Uterus (tissue), 4 donors: Measurements from ENCODE around the gene ZNF24. TPM values are rescaled to one million over a fixed set of nuclear protein-coding genes. Genes with fewer than 3 reads are reported as not detected.

Experiments
- DNase-seq, 2 donors: peaks; one replicate each; pipeline ENCODE4 v3.0.0-alpha.2; 2019 to 2020
- H3K27ac ChIP-seq, 2 donors: fragments of 200-600 bp; sonication (generic); 1 replicate in 1 of 2; 2 replicates in 1 of 2; pipeline ENCODE4 v1.5.1; 2016 to 2018
- H3K27me3 ChIP-seq, 2 donors: fragments of 200-600 bp; sonication (generic); one replicate each; pipeline ENCODE4 v1.5.1; 2018 to 2019; ENCODE audit warnings: control low read depth in 1 of 2
- H3K36me3 ChIP-seq, 2 donors: fragments of 200-600 bp; sonication (generic); one replicate each; pipeline ENCODE4 v1.5.1; 2019; ENCODE audit warnings: control low read depth in 1 of 2
- H3K4me1 ChIP-seq, 2 donors: fragments of 200-600 bp; sonication (generic); one replicate each; pipeline ENCODE4 v1.5.1; 2018 to 2019; ENCODE audit warnings: control low read depth in 1 of 2
- H3K4me3 ChIP-seq, 2 donors: fragments of 200-600 bp; sonication (generic); 1 replicate in 1 of 2; 2 replicates in 1 of 2; pipeline ENCODE4 v1.5.1; 2018 to 2019; ENCODE audit warnings: mild to moderate bottlenecking in 1 of 2
- H3K9me3 ChIP-seq, 2 donors: fragments of 200-600 bp; sonication (generic); one replicate each; pipeline ENCODE4 v1.5.1; 2019; ENCODE audit warnings: control low read depth in 1 of 2
- POLR2A ChIP-seq, 2 donors: fragments of 450-650 bp; IDR thresholded peaks; one replicate each; pipeline ENCODE4 v1.6.1; 2016; ENCODE audit warnings: antibody characterized with exemption in 2 of 2, mild to moderate bottlenecking in 1 of 2, moderate library complexity in 1 of 2
- intact Hi-C: fragments of 100-400 bp; cut with DNase I; formaldehyde crosslinking; loops from one replicate; pipeline ENCODE4 v1.15.1; 2023; ENCODE audit warnings: low total_unique reads
- total RNA-seq, 4 donors: library from RNA; depleted of rRNA in 3 of 4; stranded (reverse); fragments of >200 nt in 3 of 4; gene quantifications; one replicate each; pipeline versions ENCODE4 v1.1.0 to v1.2.4, GENCODE V29; 2014 to 2023
- TF ChIP-seq, protein P1 (sequence below), 4 experiments: fragments of 200-600 bp in 2 of 4; fragments of 450-650 bp in 2 of 4; sonication (generic) in 2 of 4; IDR thresholded peaks; one replicate each; pipeline ENCODE4 v1.5.1; 2016 to 2019; ENCODE audit warnings: antibody characterized with exemption in 4 of 4, mild to moderate bottlenecking in 2 of 4, moderate library complexity in 1 of 4
- donor health status: DM: yes; HTN: yes; CAD: no.

Gene ZNF24
- total RNA-seq, 4 donors from 2014 or later, result 22.0 to 86.7 (median 42.8) TPM

DNA sequence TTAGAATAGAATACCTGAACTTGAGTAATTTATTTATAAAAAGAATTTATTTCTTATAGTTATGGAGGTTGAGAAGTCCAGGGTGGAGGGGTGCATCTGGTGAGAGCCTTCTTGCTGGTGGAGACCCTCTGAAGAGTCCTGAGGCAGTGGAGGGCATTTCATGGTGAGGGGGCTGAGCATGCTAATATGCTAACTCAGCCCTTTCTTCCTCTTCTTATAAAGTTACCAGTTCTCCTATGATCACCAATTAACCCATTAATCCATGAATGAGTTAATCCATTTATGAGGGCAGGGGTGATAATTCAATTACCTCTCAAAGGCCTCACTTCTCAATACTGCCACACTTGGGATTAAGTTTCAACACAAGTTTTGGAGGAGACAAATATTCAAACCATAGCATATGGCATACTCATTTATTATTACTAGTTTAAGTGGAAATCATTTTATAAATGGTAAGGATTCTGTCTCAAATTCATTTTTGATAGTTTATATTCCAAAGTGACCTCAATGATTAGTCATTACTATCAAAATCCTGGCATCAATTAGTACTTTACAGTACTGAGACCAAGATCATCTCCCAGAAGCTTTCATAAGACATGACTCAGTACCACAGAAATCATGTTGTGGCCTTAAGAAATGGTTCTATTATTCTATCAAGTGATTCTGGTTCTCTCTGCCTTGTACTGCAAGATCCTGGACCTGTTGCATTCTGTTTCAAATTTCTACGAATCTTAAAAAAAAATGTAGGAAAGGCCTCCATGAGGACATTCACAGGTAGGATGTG lies 27.4 kb upstream of the ZNF24 start:
- intact Hi-C loops, result no loop called here
- H3K4me1 ChIP-seq, result no peaks in the 10 kb centered on the region
- no peak overlapping the region for H3K27ac ChIP-seq
- no peak for DNase-seq
- no peak overlapping the region for H3K4me3 ChIP-seq
- H3K36me3 ChIP-seq, result no peaks in the 10 kb centered on the region
- no peaks in the 10 kb centered on the region for H3K9me3 ChIP-seq
- H3K27me3 ChIP-seq, result no peaks in the 10 kb centered on the region
- TF ChIP-seq, protein P1, sequence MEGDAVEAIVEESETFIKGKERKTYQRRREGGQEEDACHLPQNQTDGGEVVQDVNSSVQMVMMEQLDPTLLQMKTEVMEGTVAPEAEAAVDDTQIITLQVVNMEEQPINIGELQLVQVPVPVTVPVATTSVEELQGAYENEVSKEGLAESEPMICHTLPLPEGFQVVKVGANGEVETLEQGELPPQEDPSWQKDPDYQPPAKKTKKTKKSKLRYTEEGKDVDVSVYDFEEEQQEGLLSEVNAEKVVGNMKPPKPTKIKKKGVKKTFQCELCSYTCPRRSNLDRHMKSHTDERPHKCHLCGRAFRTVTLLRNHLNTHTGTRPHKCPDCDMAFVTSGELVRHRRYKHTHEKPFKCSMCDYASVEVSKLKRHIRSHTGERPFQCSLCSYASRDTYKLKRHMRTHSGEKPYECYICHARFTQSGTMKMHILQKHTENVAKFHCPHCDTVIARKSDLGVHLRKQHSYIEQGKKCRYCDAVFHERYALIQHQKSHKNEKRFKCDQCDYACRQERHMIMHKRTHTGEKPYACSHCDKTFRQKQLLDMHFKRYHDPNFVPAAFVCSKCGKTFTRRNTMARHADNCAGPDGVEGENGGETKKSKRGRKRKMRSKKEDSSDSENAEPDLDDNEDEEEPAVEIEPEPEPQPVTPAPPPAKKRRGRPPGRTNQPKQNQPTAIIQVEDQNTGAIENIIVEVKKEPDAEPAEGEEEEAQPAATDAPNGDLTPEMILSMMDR (IDR thresholded peaks at IDR 0.05), result no peak
- no peak for TF ChIP-seq POLR2A (IDR thresholded peaks at IDR 0.05)

DNA sequence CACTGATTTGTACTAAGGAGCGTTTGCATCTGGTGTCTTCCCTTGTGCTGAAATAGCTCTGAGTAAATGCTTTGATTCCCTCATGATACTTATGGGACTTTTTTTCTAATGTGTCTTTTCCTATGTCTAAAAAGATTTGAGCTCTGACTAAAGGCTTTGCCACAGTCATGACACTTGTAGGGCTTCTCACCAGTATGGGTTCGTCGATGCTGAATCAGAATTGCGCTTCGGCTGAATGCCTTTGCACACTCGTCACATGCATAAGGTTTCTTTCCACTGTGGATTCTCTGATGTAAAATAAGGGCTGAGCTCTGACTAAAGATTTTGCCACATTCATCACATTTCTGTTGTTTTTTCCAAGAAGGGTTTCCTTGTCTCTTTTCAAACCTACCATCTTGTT lies 24.9 kb upstream of the ZNF24 start:
- H3K36me3 ChIP-seq, result no peaks in the 10 kb centered on the region
- H3K27me3 ChIP-seq, result no peaks in the 10 kb centered on the region
- no peak for TF ChIP-seq POLR2A (IDR thresholded peaks at IDR 0.05)
- TF ChIP-seq, protein P1 (IDR thresholded peaks at IDR 0.05), result no peak
- no peaks in the 10 kb centered on the region for H3K9me3 ChIP-seq
- intact Hi-C loops, result no loop called here
- no peak overlapping the region for H3K4me3 ChIP-seq
- H3K4me1 ChIP-seq, result no peaks in the 10 kb centered on the region
- no peak overlapping the region for H3K27ac ChIP-seq
- no peak for DNase-seq

DNA sequence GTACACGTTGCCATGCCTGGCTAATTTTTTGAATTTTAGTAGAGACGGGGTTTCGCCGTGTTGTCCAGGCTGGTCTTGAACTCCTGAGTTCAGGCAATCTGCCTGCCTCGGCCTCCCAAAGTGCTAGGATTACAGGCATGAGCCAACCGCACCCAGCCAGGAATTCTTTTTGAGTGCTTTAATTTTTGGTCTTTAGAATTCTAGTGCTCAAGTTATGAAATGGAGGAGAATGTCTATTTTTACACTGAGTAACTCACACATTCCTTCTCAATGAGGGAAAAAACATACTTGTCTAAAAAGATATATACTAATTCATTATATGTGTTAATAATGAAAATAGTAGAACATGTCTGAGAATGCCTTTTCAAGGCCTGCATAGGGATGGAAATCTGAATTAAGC lies 24.4 kb upstream of the ZNF24 start:
- TF ChIP-seq POLR2A (IDR thresholded peaks at IDR 0.05), result no peak
- TF ChIP-seq, protein P1 (IDR thresholded peaks at IDR 0.05), result no peak
- H3K4me3 ChIP-seq, result no peak overlapping the region
- H3K27ac ChIP-seq, result no peak overlapping the region
- H3K27me3 ChIP-seq, result no peaks in the 10 kb centered on the region
- no peak for DNase-seq
- H3K36me3 ChIP-seq, result no peaks in the 10 kb centered on the region
- no peaks in the 10 kb centered on the region for H3K4me1 ChIP-seq
- intact Hi-C loops, result no loop called here
- no peaks in the 10 kb centered on the region for H3K9me3 ChIP-seq

DNA sequence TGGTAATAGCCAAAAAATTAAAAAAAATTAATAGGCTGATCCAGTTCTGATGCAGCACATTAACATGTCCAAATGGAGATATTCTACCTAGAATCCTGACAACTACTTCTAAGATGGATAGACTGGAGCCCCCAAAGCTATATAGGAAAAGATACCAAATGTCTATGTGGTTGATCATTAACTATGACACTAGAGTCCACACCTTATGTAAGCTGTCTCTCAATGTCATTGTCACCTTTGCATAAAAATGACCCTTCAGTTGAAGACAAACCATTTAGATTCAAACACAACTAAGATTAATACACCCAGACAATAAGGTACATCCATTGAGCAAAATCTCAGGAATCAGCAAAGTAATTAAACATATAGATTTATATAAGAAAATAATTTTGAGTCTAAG lies 18.3 kb upstream of the ZNF24 start:
- H3K27me3 ChIP-seq, result no peaks in the 10 kb centered on the region
- H3K36me3 ChIP-seq, result no peaks in the 10 kb centered on the region
- H3K4me1 ChIP-seq, result no peaks in the 10 kb centered on the region
- no peak overlapping the region for H3K4me3 ChIP-seq
- H3K27ac ChIP-seq, result no peak overlapping the region
- H3K9me3 ChIP-seq, result no peaks in the 10 kb centered on the region
- TF ChIP-seq, protein P1 (IDR thresholded peaks at IDR 0.05), result no peak
- TF ChIP-seq POLR2A (IDR thresholded peaks at IDR 0.05), result no peak
- no peak for DNase-seq
- intact Hi-C loops, result no loop called here

DNA sequence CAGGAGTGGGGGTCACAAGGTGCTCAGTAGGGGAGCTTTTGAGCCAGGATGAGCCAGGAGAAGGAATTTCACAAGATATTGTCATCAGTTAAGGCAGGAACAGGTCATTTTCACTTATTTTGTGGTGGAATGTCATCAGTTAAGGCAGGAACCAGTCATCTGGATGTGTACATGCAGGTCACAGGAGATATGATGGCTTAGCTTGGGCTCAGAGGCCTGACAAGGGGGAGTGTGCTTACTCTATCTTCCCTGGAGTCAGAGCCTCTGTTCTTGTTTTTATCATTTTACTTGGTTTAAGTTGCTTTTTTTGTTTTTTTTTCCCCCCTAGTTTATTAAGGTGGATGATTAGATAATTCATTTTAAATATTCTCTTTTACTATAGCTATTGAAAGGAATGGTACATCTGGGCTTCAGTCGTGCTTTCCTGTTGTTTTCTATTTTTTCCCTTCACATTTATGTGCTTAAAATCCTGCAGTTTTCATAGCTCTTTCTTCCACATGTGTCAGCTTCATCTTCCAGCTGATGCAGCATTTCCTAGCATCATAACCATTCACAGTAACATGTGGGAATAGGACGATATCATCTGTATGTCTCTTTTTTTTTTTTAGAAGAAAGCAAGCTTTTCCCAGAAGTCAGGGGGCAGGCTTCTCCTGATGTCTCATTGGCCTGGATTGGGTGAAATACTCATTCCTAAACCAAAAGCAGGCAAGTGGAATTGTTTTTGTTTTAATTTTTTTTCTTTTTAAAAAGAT lies 17.5 kb upstream of the ZNF24 start:
- Histone ChIP-seq H3K4me1 (no peaks in the 10 kb centered on the region), H3K9me3 (no peaks in the 10 kb centered on the region), H3K4me3 (no peak overlapping the region), H3K27ac (no peak overlapping the region), H3K27me3 (no peaks in the 10 kb centered on the region), H3K36me3 (no peaks in the 10 kb centered on the region)
- no peak for DNase-seq
- TF ChIP-seq, protein P1 (IDR thresholded peaks at IDR 0.05), result no peak
- TF ChIP-seq POLR2A (IDR thresholded peaks at IDR 0.05), result no peak
- intact Hi-C loops, result no loop called here
